Measurements from ENCODE around the gene ORC3.
"Not testable (repeated sequence)": the region's sequence is repeated elsewhere in the genome, so short reads cannot be mapped to it uniquely, and the experiment has no call there.

The ORC3 gene

GRCh38 chr6:87606199-87606598 is 16.3 kb downstream of the ORC3 start:
- no peak for DNase-seq

- DNase-seq: no peak
Observed at GRCh38 chr6:87608802-87609201, 18.9 kb downstream of the ORC3 start.

- not testable (repeated sequence) for DNase-seq
Observed at GRCh38 chr6:87613018-87613417, 23.1 kb downstream of the ORC3 start.

- DNase-seq: no peak
Observed at GRCh38 chr6:87617405-87617804, 27.5 kb downstream of the ORC3 start.

- DNase-seq: no peak
Observed at GRCh38 chr6:87618531-87618930, 28.6 kb downstream of the ORC3 start.

- no peak for DNase-seq
Observed at GRCh38 chr6:87623248-87623647, 33.3 kb downstream of the ORC3 start.

- no peak for DNase-seq
Observed at GRCh38 chr6:87628424-87628823, 38.5 kb downstream of the ORC3 start.

- no peak for DNase-seq
Observed at GRCh38 chr6:87628881-87629280, 38.9 kb downstream of the ORC3 start.

GRCh38 chr6:87630746-87631145 is 40.8 kb downstream of the ORC3 start:
- no peak for DNase-seq

GRCh38 chr6:87633851-87634250 is 43.9 kb downstream of the ORC3 start:
- no peak for DNase-seq

- DNase-seq: no peak
Observed at GRCh38 chr6:87636315-87636714, 46.4 kb downstream of the ORC3 start.

GRCh38 chr6:87637106-87637505 is 47.2 kb downstream of the ORC3 start:
- no peak for DNase-seq

- no peak for DNase-seq
Observed at GRCh38 chr6:87639373-87639772, 49.4 kb downstream of the ORC3 start.

- no peak for DNase-seq
Observed at GRCh38 chr6:87641065-87641692, 51.2 kb downstream of the ORC3 start.

- DNase-seq: no peak
Observed at GRCh38 chr6:87645080-87645479, 55.1 kb downstream of the ORC3 start.

GRCh38 chr6:87653074-87653962 is 63.4 kb downstream of the ORC3 start:
- DNase-seq: no peak

- no peak for DNase-seq
Observed at GRCh38 chr6:87654122-87654521, 64.2 kb downstream of the ORC3 start.

GRCh38 chr6:87654875-87655454 is 65.0 kb downstream of the ORC3 start:
- DNase-seq: no peak

GRCh38 chr6:87655824-87656223 is 65.9 kb downstream of the ORC3 start:
- DNase-seq: no peak

GRCh38 chr6:87656857-87657256 is 66.9 kb downstream of the ORC3 start:
- DNase-seq: no peak

- DNase-seq: no peak
Observed at GRCh38 chr6:87658516-87658915, 68.6 kb downstream of the ORC3 start.

- DNase-seq: no peak
Observed at GRCh38 chr6:87660226-87660911, 70.4 kb downstream of the ORC3 start.

GRCh38 chr6:87661016-87661415 is 71.1 kb downstream of the ORC3 start:
- no peak for DNase-seq
